Activated CD4-positive, alpha-beta T cell treated with anti-CD3 and anti-CD28 coated beads, Interleukin-2, amount 50 U/mL, for 1 hour (primary cell): ENCODE data around the gene RNF113B.

ENCODE experiments used
- DNase-seq: peaks from one replicate; pipeline ENCODE4 v3.0.0-alpha.2; 2020

RNF113B gene

GRCh38 chr13:98173431-98174152, 3.5 kb downstream of the RNF113B start:
- DNase-seq = no peak

GRCh38 chr13:98172590-98173422, 4.3 kb downstream of the RNF113B start:
- no peak for DNase-seq

GRCh38 chr13:98171900-98172589, 5.0 kb downstream of the RNF113B start:
- no peak for DNase-seq

- DNase-seq = no peak
These were observed 7.7 kb downstream of the RNF113B start for GRCh38 chr13:98169331-98169730.

- DNase-seq = no peak
These were observed 14.1 kb downstream of the RNF113B start for GRCh38 chr13:98162935-98163334.

GRCh38 chr13:98158172-98158899, 18.7 kb downstream of the RNF113B start:
- no peak for DNase-seq

GRCh38 chr13:98157609-98158008, 19.5 kb downstream of the RNF113B start:
- no peak for DNase-seq

GRCh38 chr13:98157188-98157587, 19.9 kb downstream of the RNF113B start:
- no peak for DNase-seq

- DNase-seq = no peak
These were observed 20.8 kb downstream of the RNF113B start for GRCh38 chr13:98156259-98156658.

- DNase-seq = no peak
These were observed 21.5 kb downstream of the RNF113B start for GRCh38 chr13:98155475-98156109.

- no peak for DNase-seq
These were observed 26.1 kb downstream of the RNF113B start for GRCh38 chr13:98150832-98151479.

- DNase-seq = no peak
These were observed 29.5 kb downstream of the RNF113B start for GRCh38 chr13:98147521-98147920.

- DNase-seq = no peak
These were observed 32.2 kb downstream of the RNF113B start for GRCh38 chr13:98144801-98145350.

- no peak for DNase-seq
These were observed 32.9 kb downstream of the RNF113B start for GRCh38 chr13:98144027-98144741.

GRCh38 chr13:98143601-98144026, 33.5 kb downstream of the RNF113B start:
- DNase-seq = no peak

GRCh38 chr13:98143157-98143553, 33.9 kb downstream of the RNF113B start:
- DNase-seq = no peak

- DNase-seq = no peak
These were observed 34.5 kb downstream of the RNF113B start, which contains the start of gene FARP1 for GRCh38 chr13:98142380-98143156. TSS of gene FARP1 (plus strand) at chr13:98143094. CDS start at chr13:98213243, 70,149 bp downstream.

- DNase-seq = no peak
These were observed 35.3 kb downstream of the RNF113B start for GRCh38 chr13:98141509-98142379.

- no peak for DNase-seq
These were observed 36.0 kb downstream of the RNF113B start for GRCh38 chr13:98141091-98141490.
